ENCODE measurements around the gene PPIL3. TPM values are rescaled to one million over a fixed set of nuclear protein-coding genes. Genes with fewer than 3 reads are reported as not detected.

The PPIL3 gene
- total and polyA plus RNA-seq, 2 donors (not counting 3 experiments of a cell fraction or from before 2014, with no cell fraction given) = 25.0 to 27.1 TPM

- FAIRE-seq = no peak
- BruUV-seq (replicated peaks) = no TSS peak
Observed at GRCh38 chr2:200861617-200862155, 27.2 kb downstream of the PPIL3 start.

More at GRCh38 chr2:200861617-200862155, 27.2 kb downstream of the PPIL3 start:
- H3K79me2 ChIP-seq (ENCODE audit: control insufficient read depth, insufficient read depth, low read length) = peaks cover 77% of the 10 kb centered on the region
- TF ChIP-seq EZH2 (IDR thresholded peaks at IDR 0.05; ENCODE audit: borderline replicate concordance, low read depth, low read length, severe bottlenecking) = no peak
- TF ChIP-seq POLR2A (IDR thresholded peaks at IDR 0.05; ENCODE audit: low read depth, low read length) = no peak
- no peak for TF ChIP-seq MYC (IDR thresholded peaks at IDR 0.05; ENCODE audit: low read depth, low read length)
- TF ChIP-seq POLR2AphosphoS5 (IDR thresholded peaks at IDR 0.05; ENCODE audit: insufficient read depth, low read depth, low read length) = no peak
- TF ChIP-seq MAX (IDR thresholded peaks at IDR 0.05; ENCODE audit: insufficient read depth, insufficient read length) = no peak
- TF ChIP-seq GATA2 (IDR thresholded peaks at IDR 0.05; ENCODE audit: insufficient read depth, insufficient read length, low read depth, low read length) = no peak
- no peak for TF ChIP-seq FOS (IDR thresholded peaks at IDR 0.05; ENCODE audit: borderline replicate concordance, insufficient read depth, low read length)
- no peak for TF ChIP-seq CTCF (IDR thresholded peaks at IDR 0.05; ENCODE audit: extremely low read depth in 1 of 2, insufficient read depth in 1 of 2, low read depth in 1 of 2, low read length in 2 of 2)
- TF ChIP-seq JUN (IDR thresholded peaks at IDR 0.05; ENCODE audit: borderline replicate concordance, insufficient read depth, insufficient read length, low read depth) = no peak
- dilution Hi-C loops (cut with MboI; ENCODE audit: extremely low pct_ligation_motif_present, low sequenced_read_pairs) = no loop called here
- POLR2A ChIA-PET = no interaction called here
- peaks cover 23% of the 10 kb centered on the region for H3K4me1 ChIP-seq (ENCODE audit: control insufficient read depth, extremely low read depth, insufficient read depth, low read length)
- no peaks in the 10 kb centered on the region for H3K27me3 ChIP-seq (ENCODE audit: control insufficient read depth in 2 of 2, insufficient read depth in 2 of 2, low read length in 2 of 2)
- H3K4me3 ChIP-seq (replicated peaks in 1 of 3; ENCODE audit: insufficient read depth in 1 of 3, low read depth in 1 of 3, low read length in 3 of 3) = peak overlapping the region; percentile 27 to 90 (median 79)
- no peaks in the 10 kb centered on the region for H3K9me1 ChIP-seq (replicated peaks; ENCODE audit: control insufficient read depth, extremely low read depth, insufficient read depth, low read length)
- peaks cover 23% of the 10 kb centered on the region in 2 experiments for H3K36me3 ChIP-seq (ENCODE audit: control insufficient read depth in 2 of 2, extremely low read depth in 1 of 2, insufficient read depth in 2 of 2, low read length in 2 of 2)
- peaks cover 17% of the 10 kb centered on the region for H4K20me1 ChIP-seq (replicated peaks; ENCODE audit: control insufficient read depth, extremely low read depth, insufficient read depth, low read length)
- no peaks in the 10 kb centered on the region for H3K9me3 ChIP-seq (replicated peaks; ENCODE audit: control insufficient read depth, insufficient read depth, low read length)
- intact Hi-C loops (cut with micrococcal nuclease) = loop anchor here (5.0 kb wide), 1 partner anchor 94 kb away; no protein-coding TSS in a partner anchor
- CTCF ChIA-PET = interaction anchor here (1.4 kb wide), 1 partner anchor 148 kb away, joined by 6 read pairs; no protein-coding TSS in a partner anchor
- DNase-seq (ENCODE audit: low read depth, low spot score) = no peak
- H3K27ac ChIP-seq (ENCODE audit: insufficient read depth, low read depth, low read length) = peak overlapping the region; percentile 17
- no peak overlapping the region for H2AFZ ChIP-seq (ENCODE audit: low read depth, low read length)
- H3K4me2 ChIP-seq (ENCODE audit: insufficient read depth, low read length) = peak overlapping the region; percentile 95
- H3K9ac ChIP-seq (replicated peaks; ENCODE audit: extremely low read depth, insufficient read depth, low read length) = peak overlapping the region; percentile 63
